Stimulated activated CD8-positive, alpha-beta memory T cell treated with anti-CD3 and anti-CD28 coated beads, Interleukin-4, amount 100 ng/mL, for 1 hour (primary cell): ENCODE measurements around the gene INTS11.

Experiments
- DNase-seq, 2 donors: peaks; one replicate each; pipeline ENCODE4 v3.0.0-alpha.2; 2020; ENCODE audit warnings: low read depth in 2 of 2, low spot score in 1 of 2

The INTS11 gene

DNA sequence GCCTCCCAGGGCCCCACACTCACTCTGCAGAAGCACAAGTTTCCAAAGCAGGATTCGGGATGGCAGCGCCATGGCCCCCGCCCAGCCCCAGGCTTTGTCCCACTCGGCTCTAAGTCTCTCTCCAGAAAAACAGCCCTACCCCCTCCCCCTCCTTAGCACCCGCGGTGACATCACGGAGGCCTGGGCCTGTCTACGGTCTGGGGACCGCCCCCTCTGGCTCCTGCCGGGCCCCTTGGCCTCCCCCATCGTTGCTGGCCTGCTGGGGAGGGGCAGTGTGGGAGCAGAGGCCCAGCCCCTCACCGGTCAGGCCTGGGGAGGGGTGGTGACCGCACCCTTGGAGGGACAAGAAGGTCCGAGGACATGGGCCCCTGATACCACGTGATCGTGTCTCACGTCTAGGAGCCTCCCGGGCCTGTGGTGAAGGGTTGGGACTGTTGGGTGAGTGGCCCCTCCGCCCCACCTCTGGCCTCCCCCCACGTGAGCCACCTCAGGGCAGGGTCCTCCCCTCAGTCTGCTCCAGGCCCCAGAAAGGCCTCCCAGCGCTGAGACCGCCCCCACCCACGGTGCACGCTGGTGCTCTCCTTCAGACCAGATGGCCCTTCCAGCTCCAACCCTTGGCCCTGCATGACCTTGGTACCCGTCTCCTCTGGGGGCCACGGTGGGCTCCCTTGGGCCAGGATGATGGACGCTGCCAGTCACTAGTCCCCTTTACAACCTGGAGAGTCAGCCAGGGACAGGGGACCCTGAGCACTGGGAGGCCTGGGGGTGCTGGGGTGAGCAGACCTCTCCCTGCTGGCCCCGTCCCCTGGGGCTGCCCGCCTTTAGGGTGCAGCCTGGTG lies 34.2 kb upstream of the INTS11 start, which contains the start of gene MXRA8:
TSS of gene MXRA8 (minus strand) at position 123 of the 839 bp plus-strand sequence. CDS start at position 72, 51 bp downstream.
- no peak for DNase-seq

GRCh38 chr1:1357871-1358432 lies 33.5 kb upstream of the INTS11 start:
- no peak for DNase-seq

- no peak for DNase-seq
Observed at GRCh38 chr1:1356796-1357401, 32.4 kb upstream of the INTS11 start.

GRCh38 chr1:1356166-1356795 lies 31.8 kb upstream of the INTS11 start:
- DNase-seq, result no peak

DNA sequence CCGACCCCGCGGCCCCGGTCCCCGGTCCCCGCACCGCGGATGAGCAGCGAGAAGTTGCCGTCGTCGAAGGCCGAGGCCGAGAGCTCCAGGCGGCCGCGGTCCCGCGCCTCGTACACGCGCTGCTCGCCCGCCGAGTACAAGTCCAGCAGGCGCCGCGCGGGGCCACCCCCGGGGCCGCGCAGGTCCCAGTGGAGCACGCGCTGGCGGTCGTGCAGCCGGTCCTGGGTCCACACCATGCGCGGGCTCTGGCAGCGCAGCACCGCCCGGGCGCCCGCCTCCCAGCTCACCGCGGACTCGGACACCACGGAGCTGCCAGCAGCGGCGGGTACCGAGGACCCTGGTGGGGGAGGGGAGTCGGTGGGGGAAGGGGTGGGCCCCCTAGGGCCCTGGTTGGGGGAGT lies 31.0 kb upstream of the INTS11 start:
- DNase-seq, result no peak

GRCh38 chr1:1354271-1355247 lies 30.1 kb upstream of the INTS11 start:
- no peak for DNase-seq

DNA sequence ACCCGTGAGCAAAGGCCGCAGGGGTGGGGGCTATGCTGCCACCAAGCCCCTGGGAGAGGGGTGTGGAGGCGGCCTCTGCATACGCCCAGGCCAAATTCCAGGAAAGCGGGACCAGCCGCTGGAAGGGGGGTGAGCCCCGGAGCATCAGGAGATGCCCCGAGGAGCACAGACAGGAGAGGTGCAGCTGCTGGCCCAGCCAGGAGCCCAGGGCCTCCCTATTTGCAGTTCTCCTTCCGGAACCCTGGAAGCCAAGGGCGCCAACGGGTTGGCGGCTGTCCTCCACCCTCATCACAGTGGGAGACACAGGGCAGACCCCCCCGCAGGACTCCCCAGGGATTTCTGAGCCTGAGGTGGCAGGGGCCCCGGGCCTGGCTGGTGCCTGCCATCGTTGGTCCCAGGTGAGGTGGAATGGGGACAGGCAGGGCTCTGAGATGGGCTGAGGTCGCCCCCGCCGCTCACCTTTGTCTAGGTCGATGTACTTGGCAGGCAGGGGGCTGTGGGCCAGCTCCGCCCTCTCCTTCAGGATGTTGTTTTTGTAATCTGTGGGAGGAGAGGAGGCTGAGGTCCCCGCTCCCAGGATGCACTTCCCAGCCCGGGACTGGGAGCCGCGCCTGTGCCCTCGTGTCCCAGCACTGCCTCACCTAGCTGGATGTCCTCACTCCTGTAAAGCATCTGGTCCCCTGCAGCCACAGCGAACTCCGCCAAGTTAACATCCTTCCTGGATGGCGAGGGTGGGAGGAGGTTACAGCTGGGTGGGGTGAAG lies 29.1 kb upstream of the INTS11 start:
- DNase-seq, result no peak

DNA sequence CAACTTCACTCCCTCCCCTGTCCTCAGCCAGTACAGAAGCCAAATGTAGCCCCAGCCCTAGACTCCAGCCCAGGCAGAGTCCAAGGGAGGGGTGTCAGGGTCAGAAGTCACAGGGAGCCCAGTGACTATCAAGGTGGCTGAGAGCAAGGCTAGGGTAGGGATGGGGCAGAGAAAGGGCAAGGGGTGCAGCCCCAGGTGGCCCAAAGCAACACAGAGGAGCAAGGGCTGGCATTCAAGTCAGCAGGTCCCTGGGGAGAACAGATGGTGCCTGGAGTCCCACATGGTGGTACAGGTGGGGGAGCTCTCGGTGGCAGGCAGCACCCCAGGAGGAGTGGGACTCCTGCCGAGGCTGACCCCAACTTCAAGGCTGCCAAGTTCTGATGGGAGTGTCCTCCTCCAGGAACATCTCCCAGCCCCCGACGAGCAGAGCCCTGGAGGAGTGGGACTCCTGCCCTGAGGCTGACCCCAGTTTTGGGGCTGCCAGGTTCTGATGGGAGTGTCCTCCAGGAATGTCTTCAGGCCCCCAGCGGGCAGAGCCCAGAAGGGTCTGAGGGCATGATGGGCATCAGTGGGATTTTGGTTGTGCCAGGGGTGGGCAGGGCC lies 28.4 kb upstream of the INTS11 start:
- DNase-seq, result no peak

DNA sequence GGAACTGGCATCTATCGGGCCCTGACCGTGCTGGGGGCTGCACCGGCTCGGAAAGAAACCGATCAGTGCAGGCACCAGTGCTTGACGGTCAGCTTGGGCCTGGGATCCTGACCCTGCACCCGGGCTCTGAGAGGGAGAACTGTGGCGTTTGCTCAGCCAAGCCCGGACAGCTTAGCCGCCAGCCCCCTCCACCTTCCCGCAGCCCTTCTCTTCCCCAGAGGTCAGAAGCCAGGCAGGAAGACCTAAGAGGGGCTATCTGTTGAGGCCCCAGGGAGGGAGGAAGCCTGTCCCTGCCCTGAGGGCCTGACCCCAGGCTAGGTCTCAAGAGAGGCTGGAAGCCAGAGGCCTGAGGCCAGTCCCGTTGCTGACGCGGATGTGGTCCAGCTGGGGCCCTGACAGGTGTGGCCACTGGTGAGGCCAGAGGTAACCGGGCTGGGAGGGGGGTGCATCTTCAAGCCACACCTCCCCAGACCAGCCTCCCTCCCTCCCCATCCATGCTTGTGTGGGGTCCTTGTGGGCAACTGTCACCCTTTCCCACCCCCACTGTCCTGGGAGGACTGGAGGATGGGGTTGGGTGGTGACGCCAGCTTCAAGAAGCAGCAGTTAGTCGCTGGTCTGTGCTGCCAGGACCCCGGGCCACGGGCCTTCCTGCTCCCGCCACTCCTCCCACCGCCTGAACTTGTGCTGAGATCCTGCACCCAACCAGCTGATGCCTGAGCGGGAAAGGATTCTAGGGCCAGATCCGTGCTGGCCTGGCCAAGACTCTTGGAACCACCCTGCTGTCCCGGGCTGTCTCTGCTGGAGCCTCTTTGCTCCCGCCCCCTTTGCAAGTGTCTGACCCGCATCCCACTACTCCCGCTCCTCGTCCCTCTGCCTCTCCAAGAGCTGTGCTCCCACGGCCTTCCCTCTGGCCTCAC lies 27.3 kb upstream of the INTS11 start:
- DNase-seq, result no peak

- peak; percentile 28 to 49 for DNase-seq
Observed at GRCh38 chr1:1349256-1350012, 25.0 kb upstream of the INTS11 start, which contains the start of gene DVL1. Gene DVL1 (minus strand): TSS chr1:1349418. CDS start chr1:1349065, 353 bp downstream.

DNA sequence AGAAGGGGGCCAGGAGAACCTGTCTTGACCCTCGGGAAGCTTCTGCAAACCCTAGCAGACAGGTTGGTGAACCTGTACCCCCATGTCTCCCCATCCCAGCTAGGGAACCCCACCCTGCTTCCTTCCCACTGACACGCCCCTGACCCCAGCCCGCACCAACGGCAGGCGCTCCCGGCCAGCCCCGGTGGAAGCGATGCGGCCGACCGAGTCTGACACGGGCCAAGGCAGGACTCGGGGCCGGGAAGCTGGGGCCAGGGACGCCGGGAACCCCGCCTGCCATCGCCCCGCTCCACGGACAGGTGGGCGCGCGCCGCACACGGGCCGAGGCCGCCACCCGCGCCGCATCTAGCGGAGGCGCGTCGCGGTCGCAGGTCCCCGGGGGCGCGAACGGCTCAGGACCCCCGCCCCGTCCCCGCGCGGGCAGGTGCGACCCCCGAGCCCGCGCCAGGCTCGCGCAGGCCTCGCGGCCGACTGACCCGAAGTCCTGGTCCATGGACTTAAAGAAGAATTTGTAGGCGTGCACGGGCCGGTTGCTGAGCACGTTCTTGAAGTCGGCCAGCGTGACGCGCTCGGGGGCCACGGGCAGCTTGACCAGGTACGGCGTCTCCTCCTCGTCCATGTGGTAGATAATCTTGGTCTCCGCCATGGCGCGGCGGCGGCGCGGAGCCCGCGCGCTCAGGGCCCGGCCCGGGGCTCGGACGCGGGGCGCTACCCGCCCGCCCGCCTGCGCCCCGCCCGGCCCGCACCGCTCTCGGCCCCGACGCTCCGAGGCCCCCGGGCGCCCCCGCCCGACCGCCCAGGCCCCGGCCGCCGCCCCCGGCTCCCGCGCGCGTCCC lies 24.2 kb upstream of the INTS11 start:
- DNase-seq, result no peak

- DNase-seq, result no peak
Observed at GRCh38 chr1:1347663-1348419, 23.4 kb upstream of the INTS11 start.

DNA sequence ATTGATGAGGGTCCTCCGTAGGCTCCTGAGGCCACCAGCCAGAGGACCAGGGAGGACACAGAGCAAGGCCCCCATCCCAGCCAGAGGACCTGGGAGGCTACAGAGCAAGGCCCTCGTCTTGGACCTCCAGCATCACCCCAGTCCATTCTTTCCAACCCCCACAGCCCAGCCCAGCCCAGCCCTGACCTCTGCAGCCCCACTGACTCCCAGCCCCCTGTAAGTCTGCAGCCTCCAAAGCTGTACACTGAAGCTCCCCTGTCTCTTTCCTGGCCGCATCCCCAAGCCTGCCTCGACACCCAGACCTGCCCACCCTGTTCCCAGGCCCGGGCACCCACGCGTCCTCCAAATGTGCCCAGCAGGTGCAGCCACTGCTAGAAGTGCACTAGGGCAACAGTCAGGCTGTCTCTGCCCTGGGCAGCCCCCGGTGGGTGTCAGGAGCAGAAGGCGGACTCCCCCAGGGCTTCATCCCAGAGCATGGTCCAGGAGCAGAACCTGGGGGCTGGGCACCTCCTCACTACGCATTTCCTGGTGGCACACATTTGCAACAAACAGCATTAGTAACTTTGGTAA lies 22.7 kb upstream of the INTS11 start:
- DNase-seq, result no peak

DNA sequence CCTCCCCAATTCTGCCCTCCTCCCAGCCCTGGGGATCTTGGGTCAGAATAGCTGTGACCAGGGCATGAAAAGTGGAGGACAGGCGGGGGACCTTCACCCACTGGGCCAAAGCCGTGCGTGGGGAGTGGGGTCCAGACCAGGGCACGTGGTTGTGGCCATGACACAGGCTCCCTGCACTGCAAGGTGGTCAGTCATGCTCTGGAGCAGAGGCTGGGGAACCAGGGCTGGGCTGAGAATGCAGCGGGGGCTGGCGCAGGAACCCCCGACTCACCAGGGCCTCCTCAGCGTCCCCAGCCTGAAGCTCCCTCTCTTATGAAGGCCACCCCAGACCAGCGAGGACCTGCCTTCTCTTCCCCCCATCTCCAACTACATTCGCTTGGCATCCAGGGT lies 22.0 kb upstream of the INTS11 start:
- DNase-seq, result no peak

GRCh38 chr1:1345860-1346500 lies 21.5 kb upstream of the INTS11 start:
- no peak for DNase-seq
